WI38 (cell line): ENCODE data around the gene GNG14.
"Not testable (repeated sequence)": the region's sequence is repeated elsewhere in the genome, so short reads cannot be mapped to it uniquely, and the experiment has no call there.

Source experiments
- H3K4me3 ChIP-seq: 2 replicates; pipeline ENCODE4 v1.5.1; 2011; ENCODE audit warnings: low read depth, mild to moderate bottlenecking, control low read depth, low read length
- TF ChIP-seq, protein P1 (sequence below): IDR thresholded peaks from 2 replicates; pipeline ENCODE4 v1.5.1; 2012; ENCODE audit warnings: low read depth, mild to moderate bottlenecking, control low read depth, low read length

Gene GNG14

DNA sequence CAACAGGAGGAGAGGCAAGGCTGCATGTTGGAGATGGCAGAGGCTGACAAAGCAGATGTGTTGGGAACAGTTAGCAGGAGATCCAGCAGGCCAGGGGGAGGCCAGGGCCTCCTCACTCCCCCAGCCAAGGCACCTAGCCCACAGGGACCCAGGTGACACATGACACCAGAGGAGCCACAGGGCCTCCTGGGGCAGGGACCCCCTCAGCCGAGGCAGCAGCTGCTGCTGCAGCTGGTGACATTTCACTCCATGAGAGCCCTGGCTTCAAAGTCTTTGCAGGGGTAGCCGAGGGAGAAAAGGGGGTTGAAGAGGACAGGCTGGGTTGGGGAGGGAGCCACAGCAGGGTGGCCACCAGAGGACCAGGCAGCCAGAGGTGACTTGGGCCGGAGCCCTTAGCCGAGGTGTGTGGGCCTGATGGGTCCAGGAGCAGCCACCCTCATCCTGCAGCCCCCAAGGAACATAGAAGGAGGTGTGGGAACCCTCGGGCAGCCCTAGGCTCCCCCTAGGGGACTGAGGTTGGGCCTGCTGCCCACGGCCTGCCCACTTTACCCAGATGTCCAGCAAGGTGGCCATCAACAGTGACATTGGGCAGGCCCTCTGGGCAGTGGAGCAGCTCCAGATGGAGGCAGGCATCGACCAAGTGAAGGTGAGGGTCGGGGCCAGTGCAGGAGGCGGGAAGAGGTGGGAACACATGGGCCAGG, at the start of gene GNG14:
GNG14 (plus strand) TSS at position 503 of the 701 bp plus-strand sequence; CDS start at position 554, 51 bp downstream.
- no peak within 1 kb of the TSS for H3K4me3 ChIP-seq
- TF ChIP-seq, protein P1, sequence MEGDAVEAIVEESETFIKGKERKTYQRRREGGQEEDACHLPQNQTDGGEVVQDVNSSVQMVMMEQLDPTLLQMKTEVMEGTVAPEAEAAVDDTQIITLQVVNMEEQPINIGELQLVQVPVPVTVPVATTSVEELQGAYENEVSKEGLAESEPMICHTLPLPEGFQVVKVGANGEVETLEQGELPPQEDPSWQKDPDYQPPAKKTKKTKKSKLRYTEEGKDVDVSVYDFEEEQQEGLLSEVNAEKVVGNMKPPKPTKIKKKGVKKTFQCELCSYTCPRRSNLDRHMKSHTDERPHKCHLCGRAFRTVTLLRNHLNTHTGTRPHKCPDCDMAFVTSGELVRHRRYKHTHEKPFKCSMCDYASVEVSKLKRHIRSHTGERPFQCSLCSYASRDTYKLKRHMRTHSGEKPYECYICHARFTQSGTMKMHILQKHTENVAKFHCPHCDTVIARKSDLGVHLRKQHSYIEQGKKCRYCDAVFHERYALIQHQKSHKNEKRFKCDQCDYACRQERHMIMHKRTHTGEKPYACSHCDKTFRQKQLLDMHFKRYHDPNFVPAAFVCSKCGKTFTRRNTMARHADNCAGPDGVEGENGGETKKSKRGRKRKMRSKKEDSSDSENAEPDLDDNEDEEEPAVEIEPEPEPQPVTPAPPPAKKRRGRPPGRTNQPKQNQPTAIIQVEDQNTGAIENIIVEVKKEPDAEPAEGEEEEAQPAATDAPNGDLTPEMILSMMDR = no peak

DNA sequence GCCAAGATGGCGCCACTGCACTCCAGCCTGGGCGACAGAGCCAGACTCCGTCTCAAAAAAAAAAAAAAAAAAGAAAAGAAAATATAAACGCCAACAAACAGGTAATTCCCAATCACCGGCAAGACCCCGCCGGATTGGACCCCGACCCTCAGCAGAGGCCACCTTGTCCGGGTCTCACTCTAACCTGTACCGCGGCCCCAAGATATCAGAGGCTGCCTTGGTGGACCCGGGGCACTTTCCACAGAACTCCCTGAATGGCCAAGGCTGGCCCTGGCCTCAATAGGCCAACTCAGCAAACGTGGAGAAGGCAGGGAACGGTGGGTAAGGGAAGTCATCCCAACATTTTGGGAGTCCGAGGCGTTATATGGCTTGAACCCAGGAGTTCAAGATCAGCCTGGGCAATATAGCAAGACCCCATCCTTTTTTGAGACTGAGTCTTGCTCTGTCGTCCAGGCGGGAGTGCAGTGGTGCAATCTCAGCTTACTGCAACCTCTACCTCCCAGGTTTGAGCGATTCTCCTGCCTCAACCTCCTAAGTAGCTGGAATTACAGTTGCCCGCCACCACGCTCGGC, 49.1 kb upstream of the GNG14 start:
- H3K4me3 ChIP-seq = no peak overlapping the region
- TF ChIP-seq, protein P1 = no peak

DNA sequence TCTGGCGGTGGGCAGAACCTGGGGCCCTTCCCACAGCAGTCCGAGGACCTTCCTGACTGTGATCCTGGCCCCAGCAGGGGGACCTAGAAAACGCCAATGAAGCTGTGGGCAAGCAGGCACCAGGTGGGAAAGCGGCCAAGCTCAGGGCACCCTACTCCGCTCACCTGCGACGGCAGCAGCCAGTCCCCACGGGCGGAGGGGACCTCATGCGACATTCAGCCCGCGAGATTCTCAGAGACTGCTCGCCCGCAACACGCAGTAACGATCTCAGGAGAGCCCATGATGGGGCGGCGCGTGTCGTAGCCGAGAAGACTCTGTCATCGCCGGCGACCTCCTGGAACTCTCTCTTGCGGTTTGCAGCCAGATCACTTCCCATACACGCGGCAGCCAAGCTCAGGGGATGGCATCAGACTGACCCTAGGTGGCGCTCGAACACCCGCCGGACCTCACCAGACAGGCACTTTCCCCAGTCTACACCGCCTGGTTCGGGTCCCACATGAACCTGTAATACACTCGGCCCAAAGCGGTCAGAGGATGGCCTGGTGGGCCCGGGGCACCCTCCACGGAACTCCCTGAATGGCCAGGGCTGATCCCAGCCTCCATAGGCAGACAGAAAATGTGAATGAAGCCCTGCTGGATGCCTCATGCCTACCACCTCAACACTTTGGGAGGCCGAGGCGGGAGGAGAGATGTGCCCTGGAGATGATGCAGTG, 47.7 kb upstream of the GNG14 start:
- TF ChIP-seq, protein P1 = peak; percentile 68
- no peak overlapping the region for H3K4me3 ChIP-seq

DNA sequence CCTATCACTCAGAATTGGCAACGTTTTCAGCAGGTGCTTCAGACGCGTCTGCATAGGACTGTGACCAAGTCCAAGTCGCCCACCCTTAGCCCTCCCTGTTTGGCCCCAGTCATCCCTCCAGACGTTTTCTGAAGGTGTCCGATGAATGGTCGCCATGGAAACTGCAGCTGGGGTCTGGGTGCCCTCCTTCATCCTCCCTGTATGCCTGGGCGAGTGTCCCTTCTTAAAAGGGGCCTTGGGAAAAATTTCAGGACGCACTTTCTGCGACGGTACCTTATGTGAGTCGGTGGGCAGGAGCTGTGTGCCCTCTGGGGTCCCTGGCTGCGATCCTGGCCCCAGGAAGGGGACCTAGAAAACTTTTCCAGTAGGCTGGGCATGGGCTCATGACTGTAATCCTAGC, 46.3 kb upstream of the GNG14 start:
- TF ChIP-seq, protein P1 = no peak
- H3K4me3 ChIP-seq = no peak overlapping the region

DNA sequence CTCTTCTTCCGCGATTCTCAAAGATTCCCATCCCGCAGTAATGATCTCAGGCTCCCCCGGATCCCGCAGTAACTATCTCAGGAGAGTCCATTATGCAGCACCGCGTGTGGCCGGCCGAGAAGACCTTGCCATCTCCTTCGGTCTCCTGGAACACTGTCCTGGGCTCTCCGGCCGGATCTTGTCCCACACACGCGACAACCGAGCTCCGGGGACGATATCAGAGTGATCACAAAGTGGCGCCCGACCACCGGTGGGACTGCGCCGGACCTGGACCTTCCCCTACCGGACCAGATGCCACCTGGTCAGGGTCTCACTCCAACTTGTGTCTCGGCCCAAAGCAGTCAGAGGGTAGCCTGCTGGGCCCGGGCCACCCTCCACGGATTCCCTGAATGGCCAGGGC, 45.3 kb upstream of the GNG14 start:
- H3K4me3 ChIP-seq = no peak overlapping the region
- TF ChIP-seq, protein P1 = no peak

DNA sequence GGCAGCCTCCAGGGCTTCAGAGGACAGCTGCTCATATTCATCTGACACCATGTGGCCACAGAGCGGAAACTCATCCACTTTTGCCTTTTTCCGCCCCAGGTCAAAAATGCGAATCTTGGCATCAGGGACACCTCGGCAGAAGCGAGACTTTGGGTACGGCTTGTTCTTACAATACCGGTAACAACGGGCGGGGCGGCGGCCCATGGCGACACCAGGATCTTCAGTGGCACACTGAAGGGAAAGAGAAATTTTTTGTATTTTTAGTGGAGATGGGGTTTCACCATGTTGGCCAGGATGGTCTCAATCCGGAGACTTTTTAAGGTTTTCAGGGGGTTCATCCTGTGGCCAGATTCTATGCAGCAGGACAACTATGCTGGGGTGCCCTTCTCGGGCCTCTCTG, 44.1 kb upstream of the GNG14 start:
- H3K4me3 ChIP-seq = not testable (repeated sequence)

DNA sequence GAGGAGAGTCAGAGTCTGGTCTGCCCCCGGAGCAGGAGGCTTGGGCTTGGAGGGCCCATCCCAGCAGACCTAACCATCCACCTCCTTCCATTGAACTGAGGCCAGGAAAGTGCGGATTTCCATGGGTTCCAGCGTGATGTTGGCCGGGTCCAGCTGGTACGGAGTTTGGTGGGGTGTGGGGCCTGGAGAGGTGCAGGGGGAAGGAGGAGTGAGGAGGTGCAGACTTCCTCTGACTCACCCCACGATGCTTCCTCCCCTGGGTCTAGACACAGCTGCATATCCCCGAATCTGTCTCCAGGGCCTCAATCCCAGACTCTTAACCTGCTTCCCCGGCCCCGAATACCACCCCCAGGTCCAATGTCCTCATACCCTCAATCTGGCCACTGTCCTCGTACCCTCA, 41.2 kb upstream of the GNG14 start:
- H3K4me3 ChIP-seq = no peak overlapping the region
- TF ChIP-seq, protein P1 = no peak
